C4-2B (cell line): ENCODE data around the gene TRIM15.

Experiments
- ZFX ChIP-seq: fragments of 450-650 bp; IDR thresholded peaks from 2 replicates; pipeline ENCODE4 v1.6.1; 2017
- TF ChIP-seq, protein P1 (sequence below): fragments of 450-650 bp; conservative IDR thresholded peaks from 2 replicates; pipeline ENCODE4 v1.5.1; 2017; ENCODE audit warnings: mild to moderate bottlenecking

DNA sequence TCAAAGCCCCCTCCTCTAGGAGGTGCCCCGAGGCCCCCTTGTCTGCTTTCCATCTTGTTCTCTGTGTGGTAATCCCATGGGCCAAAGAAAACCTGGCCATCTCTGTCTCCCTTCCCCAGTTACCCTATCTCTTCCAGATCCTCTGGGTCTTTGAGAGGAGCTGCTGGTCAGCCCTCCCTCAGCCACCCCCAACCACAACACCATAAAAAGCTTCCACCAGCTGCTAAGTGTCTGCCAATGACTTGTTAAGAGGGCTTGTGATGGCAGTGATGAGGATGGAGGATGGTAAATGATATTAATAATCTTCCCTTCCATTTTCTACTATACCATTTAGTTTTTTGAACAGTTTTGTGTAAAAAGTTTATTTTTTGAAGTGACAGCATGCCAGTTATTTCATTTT, 32.6 kb downstream of the TRIM15 start:
- no peak for TF ChIP-seq ZFX
- TF ChIP-seq, protein P1, sequence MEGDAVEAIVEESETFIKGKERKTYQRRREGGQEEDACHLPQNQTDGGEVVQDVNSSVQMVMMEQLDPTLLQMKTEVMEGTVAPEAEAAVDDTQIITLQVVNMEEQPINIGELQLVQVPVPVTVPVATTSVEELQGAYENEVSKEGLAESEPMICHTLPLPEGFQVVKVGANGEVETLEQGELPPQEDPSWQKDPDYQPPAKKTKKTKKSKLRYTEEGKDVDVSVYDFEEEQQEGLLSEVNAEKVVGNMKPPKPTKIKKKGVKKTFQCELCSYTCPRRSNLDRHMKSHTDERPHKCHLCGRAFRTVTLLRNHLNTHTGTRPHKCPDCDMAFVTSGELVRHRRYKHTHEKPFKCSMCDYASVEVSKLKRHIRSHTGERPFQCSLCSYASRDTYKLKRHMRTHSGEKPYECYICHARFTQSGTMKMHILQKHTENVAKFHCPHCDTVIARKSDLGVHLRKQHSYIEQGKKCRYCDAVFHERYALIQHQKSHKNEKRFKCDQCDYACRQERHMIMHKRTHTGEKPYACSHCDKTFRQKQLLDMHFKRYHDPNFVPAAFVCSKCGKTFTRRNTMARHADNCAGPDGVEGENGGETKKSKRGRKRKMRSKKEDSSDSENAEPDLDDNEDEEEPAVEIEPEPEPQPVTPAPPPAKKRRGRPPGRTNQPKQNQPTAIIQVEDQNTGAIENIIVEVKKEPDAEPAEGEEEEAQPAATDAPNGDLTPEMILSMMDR, result no peak
